Activated CD8-positive, alpha-beta T cell treated with anti-CD3 and anti-CD28 coated beads for 36 hours (primary cell): Measurements from ENCODE around the gene ADAM19. TPM values are rescaled to one million over a fixed set of nuclear protein-coding genes. Genes with fewer than 3 reads are reported as not detected.

ENCODE experiments used
- ATAC-seq: fragments of 200-7000 bp; cut with Tn5 transposase; one replicate; pipeline ENCODE4 v1.10.0; 2021; ENCODE audit warnings: mild to moderate bottlenecking, moderate library complexity
- CTCF ChIA-PET: fragments of 350-600 bp; sonication (Branson Sonifier 250); formaldehyde crosslinking; loops from one replicate; lab custom pipeline; 2021; ENCODE audit warnings: antibody characterized with exemption; lab: Charles Lee
- POLR2A ChIA-PET: fragments of 350-600 bp; sonication (Branson Sonifier 250); formaldehyde crosslinking; loops from one replicate; lab custom pipeline; 2021; ENCODE audit warnings: antibody characterized with exemption; lab: Charles Lee
- DNase-seq: peaks from one replicate; pipeline ENCODE4 v3.0.0-alpha.2; 2020
- H3K27ac Mint-ChIP-seq: one replicate; pipeline ENCODE4 v1.8.0; 2021; ENCODE audit warnings: mild to moderate bottlenecking, mixed read lengths
- H3K27me3 Mint-ChIP-seq: one replicate; pipeline ENCODE4 v1.8.0; 2021; ENCODE audit warnings: mixed read lengths
- H3K36me3 Mint-ChIP-seq: one replicate; pipeline ENCODE4 v1.8.0; 2021; ENCODE audit warnings: low read depth, mixed read lengths
- H3K4me1 Mint-ChIP-seq: one replicate; pipeline ENCODE4 v1.8.0; 2021; ENCODE audit warnings: low read depth, mixed read lengths
- H3K4me3 Mint-ChIP-seq: one replicate; pipeline ENCODE4 v1.8.0; 2021; ENCODE audit warnings: mild to moderate bottlenecking, moderate library complexity, mixed read lengths
- H3K9me3 Mint-ChIP-seq: one replicate; pipeline ENCODE4 v1.8.0; 2021; ENCODE audit warnings: mixed read lengths
- CTCF ChIP-seq: fragments of 200-600 bp; IDR thresholded peaks from one replicate; pipeline ENCODE4 v1.8.0; 2022; ENCODE audit warnings: antibody characterized with exemption, mild to moderate bottlenecking
- intact Hi-C: fragments of 100-400 bp; cut with micrococcal nuclease; formaldehyde crosslinking; loops from one replicate; pipeline ENCODE4 v1.10.0; 2022
- total RNA-seq, 2 experiments: library from RNA; stranded (reverse); gene quantifications; one replicate each; pipeline ENCODE4 v1.2.3, GENCODE V29; 2021

ADAM19 gene
- total RNA-seq, 2 experiments from 2014 or later: 12.3 to 12.9 TPM

- Mint-ChIP-seq H3K27me3 (no peaks in the 10 kb centered on the region), H3K4me1 (peaks cover 62% of the 10 kb centered on the region), H3K4me3 (peak overlapping the region; percentile 0), H3K9me3 (no peaks in the 10 kb centered on the region), H3K36me3 (no peaks in the 10 kb centered on the region), H3K27ac (peak overlapping the region; percentile 81)
- ChIA-PET CTCF (no interaction called here), POLR2A (interaction anchor here (0.8 to 1.0 kb wide), 2 partner anchors 52 to 277 kb away, joined by 3 to 4 read pairs; no protein-coding TSS in a partner anchor)
- DNase-seq (no peak), ATAC-seq (peak; percentile 11)
- intact Hi-C loops: no loop called here
- no peak for TF ChIP-seq CTCF
Observed at GRCh38 chr5:157544623-157544989, 31.0 kb downstream of the ADAM19 start.

GRCh38 chr5:157543825-157544622 lies 31.6 kb downstream of the ADAM19 start:
- DNase-seq (peak; percentile 25), ATAC-seq (peak; percentile 4)
- H3K4me3 Mint-ChIP-seq: peak overlapping the region; percentile 0
- peak overlapping the region; percentile 81 for H3K27ac Mint-ChIP-seq
- POLR2A ChIA-PET: interaction anchor here (1.0 kb wide), 1 partner anchor 53 kb away, joined by 3 read pairs; no protein-coding TSS in a partner anchor
- H3K27me3 Mint-ChIP-seq: no peaks in the 10 kb centered on the region
- H3K4me1 Mint-ChIP-seq: peaks cover 65% of the 10 kb centered on the region
- intact Hi-C loops: no loop called here
- CTCF ChIA-PET: interaction anchor here (0.9 kb wide), 1 partner anchor 18 kb away, joined by 3 read pairs; no protein-coding TSS in a partner anchor
- TF ChIP-seq CTCF: no peak
- H3K9me3 Mint-ChIP-seq: no peaks in the 10 kb centered on the region
- no peaks in the 10 kb centered on the region for H3K36me3 Mint-ChIP-seq

- intact Hi-C loops: no loop called here
- H3K4me1 Mint-ChIP-seq: peaks cover 64% of the 10 kb centered on the region
- H3K27me3 Mint-ChIP-seq: no peaks in the 10 kb centered on the region
- DNase-seq: no peak
- ChIA-PET CTCF (interaction anchor here (1.0 to 1.2 kb wide), 3 partner anchors 9 to 126 kb away, joined by 3 to 5 read pairs (median 3); no protein-coding TSS in a partner anchor), POLR2A (no interaction called here)
- H3K4me3 Mint-ChIP-seq: no peak overlapping the region
- ATAC-seq: no peak
- H3K9me3 Mint-ChIP-seq: no peaks in the 10 kb centered on the region
- TF ChIP-seq CTCF: no peak
- no peak overlapping the region for H3K27ac Mint-ChIP-seq
- H3K36me3 Mint-ChIP-seq: no peaks in the 10 kb centered on the region
Observed at GRCh38 chr5:157542282-157543000, 33.1 kb downstream of the ADAM19 start.

- no peak for TF ChIP-seq CTCF
- Mint-ChIP-seq H3K4me3 (peak overlapping the region; percentile 38), H3K27me3 (no peaks in the 10 kb centered on the region), H3K9me3 (no peaks in the 10 kb centered on the region), H3K4me1 (peaks cover 62% of the 10 kb centered on the region), H3K27ac (peak overlapping the region; percentile 85), H3K36me3 (no peaks in the 10 kb centered on the region)
- CTCF ChIA-PET: interaction anchor here (0.8 to 1.2 kb wide), 4 partner anchors 10 to 127 kb away, joined by 3 to 5 read pairs (median 3); no protein-coding TSS in a partner anchor
- ATAC-seq (no peak), DNase-seq (peak; percentile 11)
- POLR2A ChIA-PET: interaction anchor here (0.6 to 3.1 kb wide), 4 partner anchors 27 to 67 kb away, joined by 3 to 9 read pairs (median 3); no protein-coding TSS in a partner anchor
- intact Hi-C loops: loop anchor here (2.0 kb wide), 1 partner anchor 61 kb away; no protein-coding TSS in a partner anchor
Observed at GRCh38 chr5:157541447-157542118, 34.0 kb downstream of the ADAM19 start.
